CD4-positive, alpha-beta T cell treated with Interferon alpha-2 for 1 hour (primary cell): Measurements from ENCODE around the gene BAD.

ENCODE experiments used
- DNase-seq, 2 donors: peaks; one replicate each; pipeline ENCODE4 v3.0.0-alpha.2; 2020 to 2022

The BAD gene

DNA sequence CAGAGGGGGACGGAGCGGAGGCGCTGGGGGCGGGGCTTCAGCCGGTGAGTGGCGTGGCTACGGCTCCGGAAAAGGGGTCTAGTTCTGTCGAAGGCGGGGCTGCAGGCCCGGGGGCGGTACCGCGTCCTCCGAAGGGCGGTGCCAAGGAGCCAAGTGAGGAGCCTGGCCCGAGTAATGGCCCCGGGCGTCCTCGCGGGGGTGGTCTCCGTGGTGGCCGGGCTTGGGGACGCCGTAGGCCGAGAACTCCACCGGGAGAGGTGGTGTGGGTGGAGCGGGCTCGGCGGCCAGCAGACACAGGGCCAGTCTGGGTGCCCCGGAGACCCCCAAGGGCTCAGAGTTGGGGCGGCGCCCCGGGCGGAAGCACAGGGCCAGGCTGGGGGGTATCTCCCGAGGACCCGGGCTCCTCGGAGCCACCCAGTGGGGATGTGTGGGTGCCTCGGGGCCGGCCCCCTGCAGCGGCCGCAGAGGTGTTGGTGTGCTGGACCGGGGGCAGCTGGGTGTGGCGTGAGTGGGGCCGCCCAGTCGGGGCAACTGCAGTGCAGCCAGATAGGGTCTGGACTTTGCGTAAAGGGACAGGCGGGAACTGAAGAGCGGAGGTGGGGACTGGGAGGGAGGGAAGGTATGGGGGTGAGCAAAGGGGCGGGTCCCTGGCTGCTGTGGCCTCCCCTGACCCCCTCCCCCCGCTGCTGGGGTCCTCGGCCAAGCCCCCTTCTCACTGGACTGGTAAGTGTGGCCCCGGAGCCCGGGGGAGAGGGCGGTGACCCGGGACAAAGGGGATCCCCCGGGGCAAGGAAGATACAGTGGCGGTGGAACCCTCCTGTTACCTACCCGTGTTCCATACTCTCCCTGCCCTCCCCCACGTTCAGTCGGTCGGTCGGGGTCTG lies 42.7 kb downstream of the BAD start:
- peak; percentile 24 to 100 for DNase-seq

DNA sequence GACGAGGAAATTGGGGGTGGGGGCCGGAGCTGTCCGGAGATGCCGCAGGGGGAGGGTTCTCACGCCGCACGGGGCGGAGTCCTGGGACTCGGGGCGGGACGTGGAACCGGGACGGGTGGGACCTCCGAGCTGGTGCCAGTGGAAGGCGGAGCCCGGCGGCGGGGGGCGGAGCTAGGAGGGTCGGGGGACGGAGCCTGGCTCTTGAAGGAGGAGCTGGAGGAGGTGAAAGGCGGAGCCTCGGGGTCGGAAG lies 43.3 kb downstream of the BAD start:
- peak in 1 of 2 donors; percentile 100 for DNase-seq

DNA sequence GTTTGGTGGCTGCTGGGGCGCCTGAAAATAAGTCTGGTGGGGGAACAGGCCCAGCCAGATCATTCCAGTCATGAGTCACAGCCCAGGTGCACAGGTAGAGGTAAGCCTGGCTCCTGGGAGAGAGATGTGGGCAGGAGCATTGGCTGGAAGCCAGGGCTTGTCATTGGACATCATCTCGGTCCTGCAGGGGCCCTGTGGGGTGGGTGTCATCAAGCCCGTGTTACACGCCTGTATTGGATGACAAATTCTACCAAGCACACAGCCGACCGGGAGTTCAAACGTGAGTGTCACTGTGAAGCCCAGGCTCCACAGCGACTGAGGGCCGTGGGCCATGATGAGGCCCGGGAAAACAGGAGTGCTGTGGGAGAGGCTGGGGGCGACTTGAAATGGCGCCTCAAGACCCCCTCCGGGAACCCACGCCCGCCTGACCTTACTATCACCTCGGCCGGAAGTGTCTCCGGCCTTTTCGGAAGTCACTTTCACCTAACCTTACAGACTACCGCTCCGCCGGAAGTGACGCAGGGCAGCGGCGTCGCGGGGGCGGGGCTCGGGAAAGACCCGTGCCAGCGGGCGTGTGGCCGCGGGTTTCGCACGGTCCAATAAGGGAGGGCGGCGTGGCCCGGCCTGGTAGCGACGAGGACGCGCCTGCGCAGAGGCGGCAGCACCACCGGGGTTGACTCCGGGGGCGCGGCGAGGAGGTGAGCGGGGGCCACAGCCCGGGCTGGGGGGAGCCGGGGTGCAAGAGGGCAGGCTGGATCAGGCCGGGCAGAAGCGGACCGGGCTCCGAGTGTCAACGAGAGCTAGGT lies 43.8 kb downstream of the BAD start, which contains the start of gene FKBP2:
FKBP2 (plus strand) TSS at position 661 of the 806 bp plus-strand sequence. CDS start 1,293 bp downstream, outside the sequence.
- DNase-seq = peak; percentile 99

DNA sequence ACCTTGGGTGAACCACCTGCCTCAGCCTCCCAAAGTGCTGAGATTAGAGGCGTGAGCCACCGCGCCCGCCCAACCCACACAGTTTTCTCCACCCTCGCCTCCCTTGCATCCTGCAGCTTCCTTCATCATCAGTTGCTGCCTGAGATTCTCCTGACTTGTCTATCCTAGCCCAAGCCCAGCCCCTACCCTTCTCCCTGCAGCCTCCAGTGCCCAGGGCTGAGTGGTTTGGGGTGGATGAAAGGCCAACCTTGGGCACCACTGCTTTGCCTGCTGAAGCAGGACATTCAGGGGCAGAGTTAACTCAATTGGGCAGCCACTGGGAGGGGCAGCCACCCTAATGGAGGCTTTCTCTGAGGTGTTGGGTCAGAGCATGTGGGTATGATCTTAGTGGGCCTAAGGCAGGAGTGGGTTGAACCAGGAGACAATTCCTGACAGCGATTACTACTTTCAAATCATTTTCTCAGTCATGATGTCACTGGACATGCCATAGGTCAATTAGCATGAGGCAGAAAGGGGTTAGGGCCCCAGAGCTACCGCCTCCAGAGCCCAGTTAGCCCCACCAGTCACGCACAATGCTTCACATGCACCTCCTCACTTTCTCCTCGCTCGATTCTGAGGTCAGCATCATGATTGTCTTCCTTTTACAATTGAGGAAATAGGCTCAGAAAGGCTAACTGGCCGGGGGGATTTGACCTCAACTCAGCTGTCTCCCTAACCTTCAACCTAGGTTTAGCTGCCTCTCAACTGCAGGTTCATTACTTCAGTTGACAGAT lies 44.6 kb downstream of the BAD start:
- peak in 1 of 2 donors; percentile 80 for DNase-seq

DNA sequence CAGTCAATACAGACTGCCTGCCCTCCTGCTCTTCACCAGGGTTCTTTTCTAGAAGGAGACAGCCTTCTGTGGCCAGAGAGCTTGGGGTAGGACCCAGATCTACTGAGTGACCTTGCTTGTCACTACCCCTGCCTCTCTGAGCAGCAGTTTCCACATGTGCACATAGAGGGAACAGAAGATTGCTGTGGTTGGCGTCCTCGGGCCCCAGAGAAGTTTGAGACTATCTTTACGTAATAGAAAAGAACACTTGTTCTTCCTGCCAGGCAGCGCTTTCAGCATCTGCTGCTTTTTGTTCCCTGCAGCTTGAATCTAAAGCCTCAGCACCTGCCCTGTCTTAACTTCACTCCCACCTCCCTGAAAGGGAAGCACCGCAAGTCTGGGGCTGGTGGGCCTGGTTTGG lies 45.5 kb downstream of the BAD start:
- DNase-seq = no peak

DNA sequence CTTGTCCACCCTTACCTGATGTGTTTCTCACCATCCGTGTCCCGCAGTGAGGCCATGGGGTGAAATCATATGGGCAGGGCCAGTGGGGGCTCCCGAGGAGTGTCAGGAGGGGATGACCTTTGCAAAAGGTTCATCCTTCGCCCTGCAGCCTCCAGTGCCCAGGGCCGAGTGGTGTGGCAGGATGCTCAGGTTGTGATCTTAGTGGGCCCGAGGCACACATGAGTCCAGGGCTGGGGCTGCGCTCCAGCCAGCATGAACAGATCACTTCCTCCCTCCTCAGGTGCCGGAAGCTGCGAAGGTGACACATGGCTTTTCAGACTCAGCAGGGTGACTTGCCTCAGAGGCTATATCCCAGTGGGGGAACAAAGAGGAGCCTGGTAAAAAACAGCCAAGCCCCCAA lies 46.4 kb downstream of the BAD start:
- no peak for DNase-seq

DNA sequence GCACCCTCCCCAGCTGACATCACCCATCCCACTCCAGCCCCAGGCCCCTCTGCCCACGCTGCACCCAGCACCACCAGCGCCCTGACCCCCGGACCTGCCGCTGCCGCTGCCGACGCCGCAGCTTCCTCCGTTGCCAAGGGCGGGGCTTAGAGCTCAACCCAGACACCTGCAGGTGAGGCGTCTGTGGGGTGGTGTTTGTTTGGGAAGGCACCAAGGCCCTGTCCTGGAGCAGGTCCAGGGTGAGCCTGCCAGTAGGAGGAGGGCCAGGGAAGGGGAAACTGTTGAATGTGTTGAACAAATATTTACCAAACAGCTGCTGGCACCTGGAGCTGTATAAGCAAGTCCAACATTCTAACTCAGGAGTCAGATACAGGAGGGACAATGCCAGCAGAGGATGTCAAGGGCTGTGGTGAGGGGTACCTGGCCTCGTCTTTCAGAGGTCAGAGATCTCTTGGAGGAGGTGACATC lies 46.9 kb downstream of the BAD start:
- DNase-seq = no peak

DNA sequence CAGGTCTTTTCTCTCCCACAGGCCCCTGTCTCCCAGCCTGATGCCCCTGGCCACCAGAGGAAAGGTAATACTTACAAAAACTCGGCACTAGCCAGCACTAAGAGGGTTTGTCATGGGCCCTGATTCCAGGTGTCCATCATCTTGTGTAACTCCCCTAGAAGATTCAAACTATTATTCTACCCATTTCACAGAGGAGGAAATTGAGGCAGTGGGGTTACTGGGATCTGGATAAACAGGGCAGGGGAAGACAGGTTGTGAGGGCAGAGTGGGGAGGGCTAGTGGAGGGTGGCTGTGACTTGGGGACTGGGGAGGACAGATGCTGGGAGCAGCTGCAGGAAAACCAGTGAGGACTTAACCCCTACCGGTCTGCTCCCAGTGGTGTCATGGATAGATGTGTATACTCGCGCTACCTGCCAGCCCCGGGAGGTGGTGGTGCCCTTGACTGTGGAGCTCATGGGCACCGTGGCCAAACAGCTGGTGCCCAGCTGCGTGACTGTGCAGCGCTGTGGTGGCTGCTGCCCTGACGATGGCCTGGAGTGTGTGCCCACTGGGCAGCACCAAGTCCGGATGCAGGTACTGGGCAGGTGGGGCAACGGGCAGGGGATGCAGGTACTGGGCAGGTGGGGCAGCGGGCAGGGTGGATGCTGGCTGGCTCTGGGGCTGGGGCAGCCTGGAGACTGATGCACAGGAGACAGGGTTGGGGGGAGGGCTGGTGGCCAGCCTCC lies 48.9 kb downstream of the BAD start:
- no peak for DNase-seq

DNA sequence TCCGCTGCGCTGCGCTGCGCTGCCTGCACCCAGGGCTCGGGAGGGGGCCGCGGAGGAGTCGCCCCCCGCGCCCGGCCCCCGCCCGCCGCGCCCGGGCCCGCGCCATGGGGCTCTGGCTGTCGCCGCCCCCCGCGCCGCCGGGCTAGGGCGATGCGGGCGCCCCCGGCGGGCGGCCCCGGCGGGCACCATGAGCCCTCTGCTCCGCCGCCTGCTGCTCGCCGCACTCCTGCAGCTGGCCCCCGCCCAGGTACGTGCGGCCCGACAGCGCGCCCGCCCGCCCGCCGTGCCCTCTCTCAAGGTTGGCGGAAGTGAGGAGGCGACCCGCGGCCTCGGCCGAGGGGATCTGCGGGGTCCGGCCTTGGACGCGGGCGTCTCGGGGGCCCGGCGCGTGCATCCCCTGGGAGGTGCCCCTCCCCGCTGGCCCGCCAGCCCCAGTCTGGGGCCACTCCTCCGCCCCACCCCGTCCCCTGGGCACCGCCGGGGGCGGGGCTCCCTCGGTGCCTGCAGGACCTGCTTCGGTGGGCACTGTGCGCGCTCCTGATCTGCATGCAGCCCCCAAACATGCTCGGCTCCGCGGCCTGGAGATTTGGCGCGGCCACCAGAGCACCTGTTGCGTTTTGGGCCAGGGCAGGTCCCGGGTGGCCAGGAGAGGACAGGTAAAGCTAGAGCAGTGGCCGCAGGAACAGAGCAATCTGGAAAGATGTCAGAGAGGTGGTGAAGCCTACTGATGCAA lies 49.7 kb downstream of the BAD start:
- DNase-seq = peak; percentile 30 to 55

DNA sequence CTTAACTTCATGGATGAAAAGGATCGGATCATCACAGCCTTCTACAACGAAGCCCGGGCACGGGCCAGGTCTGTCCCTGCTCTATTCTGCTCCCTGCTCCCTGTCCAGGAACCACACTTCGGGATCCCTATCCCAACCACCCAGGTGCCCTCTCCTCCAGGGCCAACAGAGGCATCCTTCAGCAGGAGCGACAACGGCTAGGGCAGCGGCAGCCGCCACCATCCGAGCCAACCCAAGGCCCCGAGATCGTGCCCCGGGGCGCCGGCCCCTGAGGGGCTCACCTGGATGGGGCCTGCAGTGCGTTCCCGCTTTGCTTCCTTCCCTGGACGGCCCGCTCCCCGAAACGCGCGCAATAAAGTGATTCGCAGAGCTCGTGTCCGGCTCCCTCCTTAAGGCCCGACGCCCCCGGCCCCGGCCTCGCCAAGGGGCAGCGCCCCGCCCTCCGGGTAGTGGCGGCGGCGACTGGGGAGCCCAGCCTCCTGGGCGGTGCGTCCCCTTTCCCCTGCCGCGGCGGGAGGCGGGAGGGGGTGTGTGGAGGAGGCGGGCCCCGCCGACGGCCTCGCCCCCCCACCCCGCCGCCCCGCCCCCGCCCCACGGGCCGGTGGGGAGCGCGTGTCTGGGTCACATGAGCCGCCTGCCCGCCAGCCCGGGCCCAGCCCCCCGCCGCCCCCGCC lies 50.4 kb downstream of the BAD start, which contains the start of gene VEGFB:
VEGFB (plus strand) TSS at position 672 of the 674 bp plus-strand sequence. CDS start 250 bp downstream, outside the sequence.
- DNase-seq = peak; percentile 76 to 86

DNA sequence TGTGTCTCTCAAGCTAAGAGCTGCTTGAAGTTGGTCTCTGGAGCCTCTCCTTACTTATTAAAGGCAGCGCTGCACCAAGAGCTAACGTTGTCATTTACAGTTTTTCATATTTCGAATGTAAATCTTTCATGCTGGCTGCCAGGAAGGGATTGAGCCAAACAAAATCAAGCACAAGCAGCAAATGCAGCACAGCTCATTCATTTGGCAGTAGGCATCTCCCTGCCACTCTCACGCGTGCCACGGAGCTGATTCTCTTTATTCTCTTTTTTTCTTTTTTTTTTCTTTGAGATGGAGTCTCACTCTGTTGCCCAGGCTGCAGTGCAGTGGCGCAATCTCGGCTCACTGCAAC lies 51.5 kb downstream of the BAD start:
- DNase-seq = no peak

DNA sequence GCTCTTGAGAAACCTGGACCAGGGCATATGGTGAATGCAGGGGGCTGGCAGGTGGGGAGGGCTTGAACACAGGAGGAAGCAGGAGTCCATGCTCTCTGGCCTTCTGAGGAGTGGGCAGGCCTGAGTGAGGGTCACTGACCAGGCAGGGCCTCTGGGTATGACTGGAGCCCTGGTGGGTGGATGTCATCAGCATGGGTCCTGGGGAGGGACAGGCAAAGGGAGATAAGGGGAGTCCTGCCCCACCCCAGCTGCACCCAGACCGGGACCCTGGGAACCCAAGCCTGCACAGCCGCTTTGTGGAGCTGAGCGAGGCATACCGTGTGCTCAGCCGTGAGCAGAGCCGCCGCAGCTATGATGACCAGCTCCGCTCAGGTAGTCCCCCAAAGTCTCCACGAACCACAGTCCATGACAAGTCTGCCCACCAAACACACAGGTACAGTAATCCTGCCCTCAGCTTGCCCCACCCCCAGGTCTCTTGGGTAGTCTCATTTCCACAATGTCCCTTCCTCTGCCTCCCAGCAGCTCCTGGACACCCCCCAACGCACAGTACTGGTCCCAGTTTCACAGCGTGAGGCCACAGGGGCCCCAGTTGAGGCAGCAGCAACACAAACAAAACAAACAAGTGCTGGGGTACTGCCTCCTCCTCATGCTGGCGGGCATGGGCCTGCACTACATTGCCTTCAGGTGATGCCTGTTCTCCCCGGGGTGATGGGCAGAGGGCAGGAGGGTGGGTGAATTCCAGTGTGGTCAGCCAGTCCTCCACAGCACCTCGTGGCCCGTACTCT lies 52.1 kb downstream of the BAD start:
- no peak for DNase-seq

DNA sequence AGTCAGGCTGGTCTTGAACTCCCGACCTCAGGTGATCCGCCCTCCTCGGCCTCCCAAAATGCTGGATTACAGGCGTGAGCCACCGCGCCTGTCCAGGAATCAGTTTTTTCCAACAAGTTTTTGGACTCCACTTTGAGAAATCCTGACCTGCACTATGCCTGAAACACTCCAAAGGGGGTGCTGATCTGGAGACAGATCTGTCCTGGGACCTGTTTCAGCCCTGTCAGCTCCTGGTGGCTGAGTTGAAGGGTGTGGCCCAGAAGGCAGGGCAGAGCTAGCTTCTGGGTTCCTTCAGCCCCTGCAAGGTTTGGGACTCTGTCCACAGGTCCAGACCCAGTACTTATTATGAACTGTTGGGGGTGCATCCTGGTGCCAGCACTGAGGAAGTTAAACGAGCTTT lies 52.9 kb downstream of the BAD start:
- DNase-seq = no peak

DNA sequence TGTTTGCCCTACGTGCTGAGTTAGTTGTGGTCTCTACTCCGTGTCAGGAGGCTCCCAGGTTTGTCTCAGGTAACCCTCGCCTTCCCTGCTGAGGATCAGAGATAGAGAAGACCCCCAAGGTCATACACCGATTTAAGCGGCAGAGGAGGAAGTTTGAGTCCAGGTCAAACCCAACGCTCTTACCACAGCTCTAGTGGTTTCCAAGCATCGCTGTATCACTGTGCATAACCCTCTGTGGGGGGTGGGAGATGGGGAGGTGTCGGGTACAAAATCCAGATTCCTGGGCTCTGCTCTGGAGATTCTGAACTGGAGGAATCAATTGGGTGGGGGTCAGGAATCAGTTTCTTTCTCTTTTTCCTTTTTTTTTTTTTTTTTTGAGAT lies 53.5 kb downstream of the BAD start:
- DNase-seq = no peak

DNA sequence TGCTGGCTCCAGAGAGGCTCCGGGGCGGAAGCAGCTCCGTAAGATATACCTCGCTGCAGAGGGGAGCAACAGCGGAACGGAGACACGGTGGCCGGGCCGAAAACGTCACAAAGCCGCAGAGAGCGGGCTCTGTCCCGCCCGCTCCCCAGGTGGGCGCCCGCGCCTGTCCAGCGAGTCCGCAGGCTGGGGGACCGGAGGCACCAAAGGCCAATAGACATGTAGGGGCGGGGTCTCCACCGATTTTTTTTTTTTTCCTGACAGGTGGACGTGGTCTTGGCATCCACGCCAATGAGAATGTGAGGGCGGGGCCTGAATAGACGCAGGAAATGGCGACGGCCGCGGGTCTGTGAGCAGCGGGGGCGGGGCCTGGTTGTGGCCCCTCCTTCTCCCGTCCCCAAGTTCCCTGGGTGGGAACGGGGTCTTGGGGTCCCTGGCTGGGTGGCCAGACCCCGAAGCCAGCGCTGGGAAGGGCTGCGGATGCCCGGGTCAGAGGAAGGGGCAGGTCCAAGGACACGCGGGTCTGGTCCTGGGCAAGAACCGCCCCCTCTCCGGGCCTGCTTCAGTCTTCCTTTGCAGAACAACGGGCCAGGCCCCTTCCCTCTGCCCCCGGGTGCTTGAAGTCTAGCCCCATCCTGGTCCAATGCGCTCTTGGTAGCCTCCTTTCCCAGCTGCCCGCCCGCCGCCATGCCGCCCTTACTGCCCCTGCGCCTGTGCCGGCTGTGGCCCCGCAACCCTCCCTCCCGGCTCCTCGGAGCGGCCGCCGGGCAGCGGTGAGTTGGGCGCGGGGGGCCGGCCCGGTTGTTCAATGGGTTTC lies 54.1 kb downstream of the BAD start, which contains the start of gene DNAJC4:
DNAJC4 (plus strand) TSS at position 378 of the 814 bp plus-strand sequence; CDS start at position 685, 307 bp downstream.
- peak; percentile 89 to 92 for DNase-seq

DNA sequence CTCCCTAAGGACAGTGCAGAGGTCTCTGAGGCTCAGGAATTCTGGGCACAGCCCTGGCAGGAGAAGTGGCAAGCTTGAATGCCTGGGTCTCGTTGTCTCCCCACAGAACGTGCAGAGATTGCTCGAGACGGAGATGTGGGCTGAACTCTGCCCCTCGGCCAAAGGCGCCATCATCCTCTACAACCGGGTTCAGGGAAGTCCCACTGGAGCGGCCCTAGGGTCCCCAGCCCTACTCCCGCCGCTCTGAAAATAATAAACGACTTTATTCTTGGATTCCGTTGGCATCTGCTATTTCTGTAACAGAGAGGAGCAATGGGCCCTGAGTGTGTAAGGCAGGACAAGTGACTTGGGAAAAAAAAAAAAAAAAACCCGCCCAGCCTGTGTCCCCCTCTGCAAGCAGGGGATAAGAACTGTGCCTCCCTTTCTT lies 54.7 kb downstream of the BAD start:
- no peak for DNase-seq

DNA sequence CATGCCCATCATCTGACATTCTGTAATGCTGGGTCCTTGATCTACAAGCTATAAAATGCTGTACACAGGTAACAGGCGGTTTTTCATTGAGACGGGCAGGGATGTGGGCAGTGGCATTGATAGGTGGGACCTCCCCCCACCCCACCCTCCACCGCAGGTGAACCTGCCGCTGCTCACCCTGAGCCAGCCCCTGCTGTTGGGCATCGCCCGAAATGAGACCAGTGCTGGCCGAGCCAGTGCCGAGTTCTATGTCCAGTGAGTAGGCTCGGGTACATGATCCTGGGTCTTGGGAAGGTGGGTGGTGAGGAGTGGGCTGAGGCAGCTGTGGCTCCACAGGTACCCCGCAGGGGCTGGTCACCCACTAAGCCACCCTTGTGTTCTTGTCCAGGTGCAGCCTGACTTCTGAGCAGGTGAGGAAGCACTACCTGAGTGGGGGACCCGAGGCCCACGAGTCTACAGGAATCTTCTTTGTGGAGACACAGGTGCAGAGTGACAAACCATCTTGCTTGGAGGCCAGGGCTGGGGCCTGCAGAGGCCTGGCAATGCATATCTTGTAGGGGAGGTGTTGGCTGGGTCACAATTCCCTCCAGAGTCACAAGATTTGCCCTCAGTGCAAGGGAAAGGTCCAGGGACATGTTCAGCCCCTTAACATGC lies 55.2 kb downstream of the BAD start:
- DNase-seq = no peak

DNA sequence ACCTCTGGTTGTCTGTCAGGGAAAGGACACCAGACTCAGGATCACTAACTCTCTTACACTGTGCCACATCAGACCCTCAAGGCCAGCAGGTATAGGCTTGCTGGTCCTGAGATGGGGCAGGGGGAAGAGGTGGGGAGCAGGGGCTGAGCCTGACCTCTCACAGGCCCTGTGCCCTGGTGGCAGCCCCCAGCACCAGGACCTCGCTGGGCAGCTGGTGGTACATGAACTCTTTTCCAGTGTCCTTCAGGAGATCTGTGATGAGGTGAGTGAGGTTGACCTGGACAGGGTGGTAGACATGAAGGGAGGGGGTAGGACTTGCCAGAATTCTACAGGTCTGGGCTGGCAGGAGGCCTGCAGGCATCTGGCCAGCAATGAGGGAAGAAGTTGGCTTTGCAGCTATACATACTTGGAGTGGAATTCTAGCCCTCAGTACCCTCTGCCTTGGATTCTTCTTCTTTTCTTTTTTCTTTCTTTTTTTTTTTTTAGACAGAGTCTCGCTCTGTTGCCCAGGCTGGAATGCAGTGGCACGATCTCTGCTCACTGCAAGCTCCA lies 57.0 kb downstream of the BAD start:
- DNase-seq = no peak
